ENCODE measurements around the gene THTPA. TPM values are rescaled to one million over a fixed set of nuclear protein-coding genes. Genes with fewer than 3 reads are reported as not detected.
"Not testable (repeated sequence)": the region's sequence is repeated elsewhere in the genome, so short reads cannot be mapped to it uniquely, and the experiment has no call there.

THTPA gene
- total RNA-seq, 2 experiments from 2014 or later: 8.1 to 12.7 TPM

- H3K27me3 Mint-ChIP-seq: no peaks in the 10 kb centered on the region
- ChIA-PET CTCF (interaction anchor here (1.0 to 1.3 kb wide), 3 partner anchors 12 to 13 kb away, joined by 3 read pairs; no protein-coding TSS in a partner anchor), POLR2A (no interaction called here)
Observed at GRCh38 chr14:23523229-23524016, 32.6 kb upstream of the THTPA start.

DNA sequence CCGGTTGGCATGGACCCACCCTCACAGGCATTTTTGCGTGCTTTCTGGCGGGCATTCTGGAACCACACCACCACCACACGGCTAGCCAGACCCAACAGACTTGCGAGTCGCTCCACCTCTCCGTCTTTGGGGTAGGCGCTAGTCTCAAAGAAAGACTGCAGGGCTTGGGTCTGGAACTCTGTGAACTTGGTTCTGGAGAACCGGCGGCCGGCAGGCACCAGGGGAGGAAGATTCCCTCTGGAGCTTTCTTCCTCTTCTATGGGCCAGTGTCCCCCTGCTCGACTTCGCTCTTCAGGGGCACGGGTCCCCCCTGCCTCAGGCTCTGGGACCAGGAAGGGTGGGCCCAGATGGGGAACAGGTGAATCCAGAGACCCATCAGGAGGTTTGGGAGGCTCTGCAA is 31.1 kb upstream of the THTPA start:
- ChIA-PET CTCF (no interaction called here), POLR2A (no interaction called here)
- no peaks in the 10 kb centered on the region for H3K4me1 Mint-ChIP-seq
- no peak overlapping the region for H3K27ac Mint-ChIP-seq
- H3K27me3 Mint-ChIP-seq: no peaks in the 10 kb centered on the region
- no peaks in the 10 kb centered on the region for H3K36me3 Mint-ChIP-seq (ENCODE audit: low read depth)
- no peak overlapping the region for H3K4me3 Mint-ChIP-seq
- no peaks in the 10 kb centered on the region for H3K9me3 Mint-ChIP-seq
- no peak for DNase-seq

More at GRCh38 chr14:23523229-23524016, 32.6 kb upstream of the THTPA start:
- H3K9me3 Mint-ChIP-seq: no peaks in the 10 kb centered on the region
- no peak for DNase-seq
- H3K4me3 Mint-ChIP-seq: no peak overlapping the region
- no peaks in the 10 kb centered on the region for H3K36me3 Mint-ChIP-seq (ENCODE audit: low read depth)
- no peak overlapping the region for H3K27ac Mint-ChIP-seq
- H3K4me1 Mint-ChIP-seq: no peaks in the 10 kb centered on the region

- Mint-ChIP-seq H3K27ac (no peak overlapping the region), H3K9me3 (no peaks in the 10 kb centered on the region), H3K27me3 (no peaks in the 10 kb centered on the region), H3K36me3 (ENCODE audit: low read depth) (no peaks in the 10 kb centered on the region), H3K4me3 (no peak overlapping the region), H3K4me1 (peaks cover 4% of the 10 kb centered on the region)
- CTCF ChIA-PET: interaction anchor here (1.0 kb wide), 1 partner anchor 17 kb away, joined by 3 read pairs; no protein-coding TSS in a partner anchor
- DNase-seq: no peak
- POLR2A ChIA-PET: no interaction called here
Observed at GRCh38 chr14:23525611-23526010, 30.5 kb upstream of the THTPA start.

GRCh38 chr14:23528555-23528954 is 27.5 kb upstream of the THTPA start:
- Mint-ChIP-seq H3K27ac (no peak overlapping the region), H3K4me3 (no peak overlapping the region), H3K27me3 (no peaks in the 10 kb centered on the region), H3K9me3 (no peaks in the 10 kb centered on the region), H3K36me3 (ENCODE audit: low read depth) (no peaks in the 10 kb centered on the region), H3K4me1 (peaks cover 9% of the 10 kb centered on the region)
- CTCF ChIA-PET: interaction anchor here (0.9 to 3.4 kb wide), 3 partner anchors 11 to 32 kb away, joined by 3 to 14 read pairs (median 4); no protein-coding TSS in a partner anchor
- DNase-seq: no peak
- POLR2A ChIA-PET: no interaction called here

DNA sequence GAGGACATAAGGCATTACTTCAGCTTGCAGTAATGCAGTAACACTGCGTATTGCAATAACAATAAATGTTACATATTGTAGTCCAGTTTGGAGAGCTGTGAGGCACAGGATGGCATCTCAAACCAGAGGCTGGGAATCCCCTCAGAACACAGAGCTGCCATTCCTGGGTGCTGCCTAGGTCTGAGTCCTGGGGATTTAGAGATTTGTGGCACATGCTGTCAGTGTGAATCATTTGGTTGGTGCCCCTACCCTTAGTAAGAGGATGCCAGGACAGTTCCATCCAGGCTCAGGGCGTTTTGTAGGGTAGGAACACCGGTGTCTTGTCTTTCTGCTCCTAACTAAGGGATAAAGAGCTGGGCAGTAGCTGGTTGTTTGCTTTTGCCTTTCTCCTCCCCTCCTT is 27.1 kb upstream of the THTPA start:
- Mint-ChIP-seq H3K27me3 (no peaks in the 10 kb centered on the region), H3K9me3 (no peaks in the 10 kb centered on the region), H3K36me3 (ENCODE audit: low read depth) (no peaks in the 10 kb centered on the region), H3K4me1 (peaks cover 9% of the 10 kb centered on the region), H3K4me3 (no peak overlapping the region), H3K27ac (no peak overlapping the region)
- ChIA-PET CTCF (interaction anchor here (0.9 to 3.4 kb wide), 4 partner anchors 11 to 33 kb away, joined by 4 to 14 read pairs (median 5); no protein-coding TSS in a partner anchor), POLR2A (no interaction called here)
- DNase-seq: no peak

DNA sequence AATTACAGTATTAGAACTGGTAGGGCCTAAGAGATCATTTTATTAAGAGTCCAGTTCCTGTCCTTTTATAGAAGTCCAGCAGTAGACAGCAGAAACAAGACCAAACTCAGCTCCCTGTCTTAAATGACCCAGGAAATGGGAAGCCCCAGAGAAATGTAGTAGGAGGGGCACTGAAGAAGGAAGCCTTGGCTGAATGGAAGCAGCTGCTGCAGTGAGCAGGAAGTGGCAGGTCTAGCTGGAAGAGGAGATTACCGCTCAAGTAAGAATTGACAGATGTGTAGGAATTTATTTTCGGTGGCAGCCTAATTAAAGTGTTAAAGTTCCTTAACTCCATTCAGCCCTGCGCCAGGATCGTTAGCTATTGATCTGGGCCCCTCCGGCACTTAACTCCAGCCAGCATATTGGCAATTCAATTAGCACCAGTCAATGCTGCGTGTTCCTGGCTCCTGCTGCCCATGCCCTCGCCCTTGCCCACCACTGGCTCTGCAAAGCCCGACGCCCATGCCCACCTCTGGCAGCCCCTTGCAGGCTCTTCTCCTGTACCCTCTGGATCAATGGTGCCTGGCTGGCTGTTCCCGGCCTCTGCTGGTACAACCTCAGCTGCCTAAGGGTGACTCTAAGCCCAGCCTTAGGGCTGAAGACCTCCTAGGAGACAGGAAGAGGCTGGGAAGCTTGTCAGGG is 25.6 kb upstream of the THTPA start:
- no peaks in the 10 kb centered on the region for H3K27me3 Mint-ChIP-seq
- H3K9me3 Mint-ChIP-seq: no peaks in the 10 kb centered on the region
- DNase-seq: no peak
- CTCF ChIA-PET: interaction anchor here (0.6 to 3.4 kb wide), 5 partner anchors 9 to 52 kb away, joined by 3 to 14 read pairs (median 3); no protein-coding TSS in a partner anchor
- no peak overlapping the region for H3K27ac Mint-ChIP-seq
- POLR2A ChIA-PET: no interaction called here
- H3K4me1 Mint-ChIP-seq: peaks cover 9% of the 10 kb centered on the region
- H3K4me3 Mint-ChIP-seq: no peak overlapping the region
- no peaks in the 10 kb centered on the region for H3K36me3 Mint-ChIP-seq (ENCODE audit: low read depth)

- POLR2A ChIA-PET: interaction anchor here (0.7 kb wide), 1 partner anchor 637 kb away, joined by 5 read pairs; no protein-coding TSS in a partner anchor
- Mint-ChIP-seq H3K9me3 (no peaks in the 10 kb centered on the region), H3K4me1 (peaks cover 9% of the 10 kb centered on the region), H3K36me3 (ENCODE audit: low read depth) (no peaks in the 10 kb centered on the region), H3K4me3 (no peak overlapping the region), H3K27me3 (no peaks in the 10 kb centered on the region), H3K27ac (no peak overlapping the region)
- CTCF ChIA-PET: interaction anchor here (0.6 to 3.4 kb wide), 2 partner anchors 8 to 53 kb away, joined by 3 to 14 read pairs; no protein-coding TSS in a partner anchor
- DNase-seq: no peak
Observed at GRCh38 chr14:23531391-23531790, 24.7 kb upstream of the THTPA start.

GRCh38 chr14:23532658-23533057 is 23.4 kb upstream of the THTPA start:
- Mint-ChIP-seq H3K4me3 (no peak overlapping the region), H3K36me3 (ENCODE audit: low read depth) (no peaks in the 10 kb centered on the region), H3K9me3 (no peaks in the 10 kb centered on the region), H3K27me3 (no peaks in the 10 kb centered on the region), H3K27ac (no peak overlapping the region), H3K4me1 (peaks cover 9% of the 10 kb centered on the region)
- ChIA-PET CTCF (interaction anchor here (1.3 kb wide), 1 partner anchor 17 kb away, joined by 3 read pairs; no protein-coding TSS in a partner anchor), POLR2A (no interaction called here)
- no peak for DNase-seq

GRCh38 chr14:23533652-23534435 is 22.2 kb upstream of the THTPA start:
- POLR2A ChIA-PET: no interaction called here
- Mint-ChIP-seq H3K36me3 (ENCODE audit: low read depth) (no peaks in the 10 kb centered on the region), H3K4me3 (no peak overlapping the region), H3K9me3 (no peaks in the 10 kb centered on the region), H3K4me1 (peaks cover 9% of the 10 kb centered on the region), H3K27ac (no peak overlapping the region), H3K27me3 (no peaks in the 10 kb centered on the region)
- CTCF ChIA-PET: interaction anchor here (0.7 to 1.3 kb wide), 3 partner anchors 12 to 346 kb away, joined by 3 read pairs; no protein-coding TSS in a partner anchor
- DNase-seq: no peak

GRCh38 chr14:23535943-23536342 is 20.1 kb upstream of the THTPA start:
- H3K4me1 Mint-ChIP-seq: peaks cover 6% of the 10 kb centered on the region
- H3K36me3 Mint-ChIP-seq (ENCODE audit: low read depth): no peaks in the 10 kb centered on the region
- no peak for DNase-seq
- ChIA-PET POLR2A (no interaction called here), CTCF (interaction anchor here (1.2 to 1.6 kb wide), 2 partner anchors 13 to 58 kb away, joined by 3 to 4 read pairs; no protein-coding TSS in a partner anchor)
- H3K27ac Mint-ChIP-seq: no peak overlapping the region
- H3K27me3 Mint-ChIP-seq: peaks cover 2% of the 10 kb centered on the region
- H3K4me3 Mint-ChIP-seq: no peak overlapping the region
- H3K9me3 Mint-ChIP-seq: no peaks in the 10 kb centered on the region

DNA sequence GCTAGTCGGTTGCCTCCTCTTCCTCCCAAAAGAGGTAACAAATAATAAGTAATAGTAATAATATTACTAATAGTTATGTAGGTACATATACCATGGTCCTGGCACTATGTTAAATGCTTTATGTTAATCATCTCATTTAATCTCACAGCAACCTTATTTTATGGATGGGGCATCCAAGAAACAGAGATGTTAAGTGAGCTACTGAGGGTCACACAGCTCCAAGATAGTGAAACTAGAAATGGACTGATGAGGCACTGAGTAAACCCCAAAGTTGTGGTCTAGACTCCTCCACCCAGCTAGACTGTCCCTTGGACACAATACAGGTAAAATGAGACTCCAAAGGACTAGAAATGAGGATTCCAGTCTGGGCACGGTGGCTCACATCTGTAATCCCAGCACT is 19.6 kb upstream of the THTPA start:
- ChIA-PET POLR2A (no interaction called here), CTCF (interaction anchor here (1.2 to 1.6 kb wide), 3 partner anchors 10 to 58 kb away, joined by 3 to 4 read pairs (median 3); no protein-coding TSS in a partner anchor)
- no peaks in the 10 kb centered on the region for H3K9me3 Mint-ChIP-seq
- H3K27ac Mint-ChIP-seq: no peak overlapping the region
- H3K27me3 Mint-ChIP-seq: peaks cover 2% of the 10 kb centered on the region
- H3K36me3 Mint-ChIP-seq (ENCODE audit: low read depth): no peaks in the 10 kb centered on the region
- no peak for DNase-seq
- H3K4me3 Mint-ChIP-seq: no peak overlapping the region
- peaks cover 3% of the 10 kb centered on the region for H3K4me1 Mint-ChIP-seq

DNA sequence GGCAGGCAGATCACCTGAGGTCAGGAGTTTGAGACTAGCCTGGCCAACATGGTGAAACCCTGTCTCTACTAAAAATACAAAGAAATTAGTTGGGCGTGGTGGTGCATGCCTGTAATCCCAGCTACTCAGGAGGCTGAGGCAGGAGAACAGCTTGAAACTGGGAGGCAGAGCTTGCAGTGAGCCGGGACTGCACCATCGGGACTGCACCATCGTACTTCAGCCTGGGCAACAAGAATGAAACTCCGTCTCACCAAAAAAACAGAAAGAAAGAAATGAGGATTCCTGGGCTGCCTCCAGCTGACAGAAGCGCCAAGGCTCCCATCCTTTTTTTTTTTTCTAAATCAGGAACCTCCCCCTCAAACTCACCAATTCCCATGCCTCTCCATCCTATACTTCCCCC is 19.2 kb upstream of the THTPA start:
- H3K4me1 Mint-ChIP-seq; H3K36me3 Mint-ChIP-seq (ENCODE audit: low read depth); H3K9me3 Mint-ChIP-seq; DNase-seq; H3K4me3 Mint-ChIP-seq; POLR2A ChIA-PET; H3K27ac Mint-ChIP-seq; H3K27me3 Mint-ChIP-seq: not testable (repeated sequence)
- CTCF ChIA-PET: interaction anchor here (1.2 to 1.6 kb wide), 3 partner anchors 10 to 59 kb away, joined by 3 to 4 read pairs (median 3); no protein-coding TSS in a partner anchor
